Fibroblast of the aortic adventitia (primary cell): ENCODE data around the gene TMEM245. TPM values are rescaled to one million over a fixed set of nuclear protein-coding genes. Genes with fewer than 3 reads are reported as not detected.
A peak's percentile ranks its signal among the peaks of the same experiment; 100 is the strongest.

Experiments used
- DNase-seq: peaks from one replicate; pipeline ENCODE4 v3.0.0-alpha.2; 2010; ENCODE audit warnings: low read depth
- H3K4me3 ChIP-seq: 2 replicates; pipeline ENCODE4 v1.5.1; 2011; ENCODE audit warnings: low read depth, mild to moderate bottlenecking, control low read depth, low read length, moderate library complexity
- CTCF ChIP-seq: IDR thresholded peaks from 2 replicates; pipeline ENCODE4 v1.5.1; 2011; ENCODE audit warnings: mild to moderate bottlenecking, low read length, control low read depth, inconsistent platforms; ENCODE audit not compliant: insufficient read depth
- total RNA-seq: library from RNA; depleted of rRNA; stranded (reverse); fragments of >200 nt; gene quantifications from 2 replicates; pipeline ENCODE4 v1.2.3, GENCODE V29; 2012; ENCODE audit warnings: low replicate concordance

TMEM245 gene
- total RNA-seq, 1 donor, result 51.2 TPM

GRCh38 chr9:109010746-109011145 lies 109.0 kb downstream of the TMEM245 start:
- DNase-seq, result peak; percentile 77
- peak overlapping the region; percentile 6 for H3K4me3 ChIP-seq
- TF ChIP-seq CTCF, result no peak

GRCh38 chr9:109005678-109006077 lies 114.1 kb downstream of the TMEM245 start:
- no peak overlapping the region for H3K4me3 ChIP-seq
- no peak for TF ChIP-seq CTCF
- no peak for DNase-seq

- TF ChIP-seq CTCF, result no peak
- no peak overlapping the region for H3K4me3 ChIP-seq
- DNase-seq, result no peak
Observed at GRCh38 chr9:109003116-109003515, 116.6 kb downstream of the TMEM245 start.

GRCh38 chr9:109002141-109002540 lies 117.6 kb downstream of the TMEM245 start:
- no peak for TF ChIP-seq CTCF
- no peak for DNase-seq
- no peak overlapping the region for H3K4me3 ChIP-seq

- no peak overlapping the region for H3K4me3 ChIP-seq
- TF ChIP-seq CTCF, result no peak
- DNase-seq, result peak; percentile 64
Observed at GRCh38 chr9:109001275-109001676, 118.5 kb downstream of the TMEM245 start.

GRCh38 chr9:108997112-108997511 lies 122.6 kb downstream of the TMEM245 start:
- DNase-seq, result no peak
- no peak for TF ChIP-seq CTCF
- H3K4me3 ChIP-seq, result no peak overlapping the region

GRCh38 chr9:108996643-108997042 lies 123.1 kb downstream of the TMEM245 start:
- TF ChIP-seq CTCF, result no peak
- no peak overlapping the region for H3K4me3 ChIP-seq
- peak; percentile 26 for DNase-seq
